ENCODE results near the gene UBAC1.

Gene UBAC1

DNA sequence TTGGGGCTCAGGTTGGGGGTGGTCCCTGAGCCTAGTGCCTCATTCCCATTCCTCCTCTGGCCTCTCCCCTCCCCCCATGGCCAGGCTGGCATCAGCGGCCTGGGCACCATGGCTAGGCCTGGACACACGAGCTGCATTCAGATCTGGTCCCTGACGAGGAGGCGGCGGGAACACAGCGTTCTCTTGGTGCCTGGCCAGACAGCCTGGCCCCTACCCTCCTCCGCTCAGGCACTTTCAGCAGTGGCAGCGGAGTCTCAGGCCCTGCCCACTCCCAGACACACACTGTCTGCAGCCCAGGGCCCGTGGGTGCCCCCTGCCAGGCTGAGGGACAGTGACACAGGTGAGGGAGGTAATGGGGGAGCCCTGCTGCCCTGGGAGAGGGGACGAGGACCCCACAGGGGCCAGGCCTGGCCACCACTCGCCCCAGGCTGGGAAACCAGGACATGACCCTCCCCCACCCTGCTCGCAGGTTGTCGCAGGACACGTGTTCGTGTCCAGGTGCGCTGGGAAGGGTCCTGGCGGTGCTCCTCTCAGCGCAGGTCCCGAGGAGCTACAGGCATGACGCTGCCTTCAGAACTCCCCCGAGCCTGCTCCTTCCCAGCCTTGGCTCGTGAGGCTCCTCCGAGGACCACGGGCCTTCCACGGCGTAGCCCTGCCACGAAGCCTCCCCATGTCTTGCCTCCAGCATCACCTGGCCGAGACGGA lies 19.9 kb upstream of the UBAC1 start:
- DNase-seq (ENCODE audit: low spot score) = no peak
- ChIA-PET CTCF (no interaction called here), POLR2A (ENCODE audit: low non-redundant PET) (no interaction called here)
- no peak for TF ChIP-seq CTCF (conservative IDR thresholded peaks at IDR 0.05; ENCODE audit: low read depth)
- no peak overlapping the region for H3K27ac ChIP-seq

- CTCF ChIA-PET = no interaction called here
- no peak for TF ChIP-seq CTCF (conservative IDR thresholded peaks at IDR 0.05; ENCODE audit: low read depth)
- peak overlapping the region; percentile 15 for H3K27ac ChIP-seq
- POLR2A ChIA-PET (ENCODE audit: low non-redundant PET) = no interaction called here
- no peak for DNase-seq (ENCODE audit: low spot score)
Observed at GRCh38 chr9:135979547-135980166, 18.5 kb upstream of the UBAC1 start.

DNA sequence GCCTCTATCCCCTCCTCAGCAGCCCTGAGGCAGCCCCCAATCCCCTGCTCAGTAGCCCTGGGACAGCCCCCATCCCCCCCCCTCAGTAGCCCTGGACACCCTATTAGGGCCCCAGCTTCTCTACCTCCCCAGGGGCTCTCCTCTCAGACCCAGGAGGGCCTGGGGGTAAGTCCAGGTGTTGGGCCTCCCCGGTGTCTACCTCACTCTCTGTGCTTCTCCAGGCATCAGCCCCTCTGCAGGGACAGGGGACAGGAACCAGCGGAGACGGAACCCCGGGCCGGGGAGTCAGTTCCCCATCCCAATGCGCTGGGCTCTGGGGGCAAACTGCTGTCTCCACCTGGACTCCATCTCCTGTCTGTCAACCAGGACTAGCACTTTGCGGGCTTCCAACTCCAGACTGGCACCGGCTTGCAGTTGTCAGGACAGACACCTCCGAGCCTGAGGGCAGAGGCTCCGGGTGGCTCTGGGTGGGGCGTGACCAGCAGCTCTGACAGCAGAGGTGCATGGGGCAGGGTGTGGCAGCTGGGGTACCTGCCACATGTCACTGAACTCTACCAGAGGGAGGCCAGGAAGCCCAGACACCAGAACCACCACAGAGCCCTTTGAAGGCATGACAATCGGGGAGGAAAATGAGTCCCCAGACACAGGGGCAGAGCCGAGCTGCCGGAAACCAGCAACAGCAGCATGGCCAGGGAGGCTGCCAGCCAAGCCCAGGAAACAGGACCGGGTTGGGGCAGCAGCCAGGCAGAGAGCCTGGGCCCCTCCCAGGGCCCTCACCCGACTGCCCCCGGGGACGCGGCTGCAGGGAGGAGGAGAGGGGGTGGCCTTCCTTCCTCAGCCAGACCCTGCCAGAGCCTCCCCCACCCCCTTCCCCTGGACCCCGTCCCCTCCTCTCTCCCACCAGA lies 17.7 kb upstream of the UBAC1 start:
- ChIA-PET CTCF (no interaction called here), POLR2A (ENCODE audit: low non-redundant PET) (no interaction called here)
- H3K27ac ChIP-seq = peak overlapping the region; percentile 15
- no peak for TF ChIP-seq CTCF (conservative IDR thresholded peaks at IDR 0.05; ENCODE audit: low read depth)
- DNase-seq (ENCODE audit: low spot score) = no peak

DNA sequence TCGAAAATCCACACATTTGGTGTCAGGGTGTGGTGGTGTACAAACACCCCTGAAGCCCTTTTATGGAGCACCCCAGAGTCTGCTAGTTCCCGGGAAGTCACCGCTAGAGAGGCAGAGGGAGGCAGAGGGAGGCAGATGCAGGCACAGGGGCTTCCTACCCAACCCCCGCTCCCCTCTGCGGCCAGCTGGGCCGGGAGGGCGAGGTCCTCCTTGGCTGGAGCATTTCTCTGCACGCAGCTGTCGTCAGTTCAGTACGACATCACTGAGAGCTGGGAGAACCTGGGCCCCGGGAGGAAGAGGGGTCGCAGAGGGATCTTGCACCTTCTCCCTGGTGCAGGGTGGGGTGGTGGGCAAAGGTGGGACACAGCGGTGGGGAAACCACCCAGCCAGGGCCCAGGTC lies 15.8 kb upstream of the UBAC1 start:
- H3K27ac ChIP-seq = no peak overlapping the region
- ChIA-PET POLR2A (ENCODE audit: low non-redundant PET) (no interaction called here), CTCF (no interaction called here)
- no peak for DNase-seq (ENCODE audit: low spot score)
- TF ChIP-seq CTCF (conservative IDR thresholded peaks at IDR 0.05; ENCODE audit: low read depth) = no peak

- no peak for DNase-seq (ENCODE audit: low spot score)
- POLR2A ChIA-PET (ENCODE audit: low non-redundant PET) = no interaction called here
- H3K27ac ChIP-seq = no peak overlapping the region
- CTCF ChIA-PET = interaction anchor here (1.0 kb wide), 1 partner anchor 9 kb away, joined by 5 read pairs; no protein-coding TSS in a partner anchor
- no peak for TF ChIP-seq CTCF (conservative IDR thresholded peaks at IDR 0.05; ENCODE audit: low read depth)
Observed at GRCh38 chr9:135976531-135976930, 15.4 kb upstream of the UBAC1 start.

DNA sequence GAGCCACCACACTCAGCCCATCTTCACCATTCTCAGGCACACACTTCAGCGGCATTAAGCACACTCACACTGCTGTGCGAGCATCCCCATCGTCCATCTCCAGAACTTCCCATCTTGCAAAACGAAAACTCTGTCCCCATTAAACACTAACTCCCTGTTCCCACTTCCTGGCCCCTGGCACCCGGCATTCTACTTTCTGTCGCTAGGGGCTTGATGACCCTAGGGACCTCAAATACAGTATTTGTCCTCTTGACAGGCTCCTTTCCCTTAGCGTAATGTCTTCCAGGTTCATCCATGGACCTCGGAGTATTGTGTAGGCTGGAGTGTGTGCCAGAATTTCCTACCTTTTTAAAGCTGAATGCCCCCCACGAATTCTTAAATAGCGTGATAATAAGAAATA lies 14.7 kb upstream of the UBAC1 start:
- CTCF ChIA-PET = interaction anchor here (1.0 kb wide), 1 partner anchor 8 kb away, joined by 5 read pairs; no protein-coding TSS in a partner anchor
- POLR2A ChIA-PET (ENCODE audit: low non-redundant PET) = no interaction called here
- TF ChIP-seq CTCF (conservative IDR thresholded peaks at IDR 0.05; ENCODE audit: low read depth) = no peak

More for the DNA sequence above, 14.7 kb upstream of the UBAC1 start:
- no peak overlapping the region for H3K27ac ChIP-seq
- DNase-seq (ENCODE audit: low spot score) = no peak

Measured in RWPE1 (cell line).